Endometrial microvascular endothelial cells (primary cell): ENCODE data around the gene SHC3. TPM values are rescaled to one million over a fixed set of nuclear protein-coding genes. Genes with fewer than 3 reads are reported as not detected.

Source experiments
- in situ Hi-C: cut with HindIII; loops from 2 replicates; pipeline ENCODE4 v1.10.0; 2017; ENCODE audit warnings: low sequenced_read_pairs, low pct_unique_long_range_greater_than_20kb; ENCODE audit errors: inconsistent ontology term
- total RNA-seq: library from RNA; depleted of rRNA; stranded (reverse); fragments of >200 nt; gene quantifications from one replicate; pipeline ENCODE4 v1.2.3, GENCODE V29; 2015; ENCODE audit errors: inconsistent ontology term

SHC3 gene
- total RNA-seq, 1 donor from 2014 or later, result under 0.01 TPM

GRCh38 chr9:89120704-89121103 lies 57.9 kb downstream of the SHC3 start:
- in situ Hi-C loops, result no loop called here

DNA sequence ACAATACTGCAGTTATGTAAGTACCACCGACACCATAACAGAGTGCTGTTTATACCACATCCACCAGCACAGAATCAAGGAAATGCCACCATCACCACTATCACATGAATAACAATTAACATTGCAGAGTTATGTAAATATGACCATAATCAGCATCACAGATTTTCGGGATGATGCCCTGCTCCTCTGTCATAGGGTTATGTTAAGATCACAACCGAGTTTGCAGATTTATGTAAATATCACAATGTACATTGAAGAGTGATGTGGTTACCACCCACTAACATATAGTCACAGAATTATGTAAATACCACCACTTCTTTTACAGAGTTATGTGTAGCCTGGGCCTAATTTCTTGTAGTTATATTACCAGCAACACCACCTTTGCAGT lies 61.8 kb downstream of the SHC3 start:
- in situ Hi-C loops, result no loop called here

- in situ Hi-C loops, result no loop called here
Measured at GRCh38 chr9:89116064-89116804, 62.4 kb downstream of the SHC3 start.

GRCh38 chr9:89115426-89115825 lies 63.2 kb downstream of the SHC3 start:
- in situ Hi-C loops, result no loop called here

DNA sequence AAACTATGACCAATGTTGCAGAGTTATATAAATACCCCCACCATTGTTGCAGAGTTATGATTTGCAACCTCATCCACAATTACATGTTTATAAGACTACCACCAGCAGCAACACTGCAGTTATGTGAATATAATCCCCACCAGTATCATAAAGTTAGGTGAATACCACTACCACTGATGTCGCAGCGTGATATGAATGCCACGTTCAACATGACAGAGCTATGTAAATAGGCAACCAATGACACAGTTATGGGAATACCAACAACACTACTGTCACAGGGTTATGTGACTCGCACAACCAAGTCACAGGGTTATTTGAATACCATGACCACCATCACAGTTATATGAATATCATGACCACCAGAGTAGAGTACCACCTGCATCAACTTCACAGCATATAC lies 63.9 kb downstream of the SHC3 start:
- in situ Hi-C loops, result no loop called here

GRCh38 chr9:89113851-89114250 lies 64.8 kb downstream of the SHC3 start:
- in situ Hi-C loops, result no loop called here

- in situ Hi-C loops, result no loop called here
Measured at GRCh38 chr9:89112243-89112642, 66.4 kb downstream of the SHC3 start.

DNA sequence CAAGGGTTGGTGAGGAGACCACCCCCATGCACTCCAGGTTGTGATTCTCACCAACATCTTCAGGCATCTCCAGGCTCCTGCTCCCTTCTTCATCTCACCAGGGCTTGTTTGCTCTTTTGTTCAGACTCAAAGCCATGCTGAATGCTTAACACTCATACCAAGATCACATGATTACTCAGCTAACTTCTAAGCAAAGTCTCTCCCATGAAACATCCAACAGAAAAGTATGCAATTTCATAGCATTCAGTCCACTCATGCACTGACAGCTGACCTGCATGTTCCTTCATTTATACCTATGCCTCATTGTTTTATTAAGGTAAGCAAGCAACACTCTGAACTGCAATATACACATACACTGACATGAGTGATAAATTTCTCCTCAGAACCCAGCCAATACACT lies 69.0 kb downstream of the SHC3 start:
- in situ Hi-C loops, result no loop called here

GRCh38 chr9:89107406-89107805 lies 71.2 kb downstream of the SHC3 start:
- in situ Hi-C loops, result no loop called here

DNA sequence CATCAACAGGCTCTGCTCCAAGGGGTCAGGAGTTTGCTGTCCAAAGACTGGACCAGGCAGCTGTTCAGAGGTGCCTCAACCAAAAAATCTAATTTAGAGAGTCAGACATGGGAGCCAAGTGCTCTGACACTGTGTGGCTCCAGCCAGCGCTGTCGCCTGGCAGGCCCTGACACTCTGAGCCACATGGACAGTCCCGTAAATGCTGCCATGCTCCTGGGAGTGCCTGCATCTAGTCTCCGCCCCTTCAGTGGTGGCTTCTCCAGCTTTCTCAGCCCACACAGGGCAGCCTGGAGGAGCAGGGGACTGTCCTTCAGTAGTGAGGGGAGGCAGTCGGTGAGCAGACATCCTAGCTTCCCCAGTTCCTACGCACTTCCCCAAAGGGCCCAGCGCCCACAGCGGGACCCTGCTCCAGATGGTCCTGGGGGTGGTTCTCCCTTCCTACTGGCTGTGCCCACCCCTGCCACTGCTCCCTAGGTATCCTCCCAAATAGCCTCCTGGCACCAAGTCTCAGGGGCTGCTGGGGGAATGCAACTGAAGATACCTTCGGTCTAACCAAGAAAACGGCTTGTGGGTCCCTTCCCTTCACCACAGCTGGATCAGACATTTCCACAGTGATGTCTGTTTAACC lies 72.3 kb downstream of the SHC3 start:
- in situ Hi-C loops, result no loop called here

DNA sequence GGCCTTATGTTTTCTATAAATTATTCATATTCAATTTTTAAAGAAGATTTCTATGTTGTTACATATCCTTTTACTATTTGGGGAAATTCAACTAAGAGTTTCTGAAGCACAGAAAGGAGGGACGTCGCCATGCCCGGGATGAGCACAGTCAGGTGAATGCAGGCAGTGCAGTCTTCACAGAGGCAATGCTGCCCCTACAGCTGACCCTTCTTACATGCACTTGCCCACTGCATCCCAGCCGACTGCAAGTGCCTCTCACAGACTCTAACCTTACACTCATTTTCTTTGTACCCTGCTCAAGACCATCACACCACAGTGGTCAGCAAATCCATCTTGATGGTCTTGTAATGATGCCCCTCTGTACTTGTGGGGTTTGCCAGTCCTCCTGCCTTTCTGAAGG lies 73.8 kb downstream of the SHC3 start:
- in situ Hi-C loops, result no loop called here

- in situ Hi-C loops, result no loop called here
Measured at GRCh38 chr9:89097219-89097618, 81.4 kb downstream of the SHC3 start.

DNA sequence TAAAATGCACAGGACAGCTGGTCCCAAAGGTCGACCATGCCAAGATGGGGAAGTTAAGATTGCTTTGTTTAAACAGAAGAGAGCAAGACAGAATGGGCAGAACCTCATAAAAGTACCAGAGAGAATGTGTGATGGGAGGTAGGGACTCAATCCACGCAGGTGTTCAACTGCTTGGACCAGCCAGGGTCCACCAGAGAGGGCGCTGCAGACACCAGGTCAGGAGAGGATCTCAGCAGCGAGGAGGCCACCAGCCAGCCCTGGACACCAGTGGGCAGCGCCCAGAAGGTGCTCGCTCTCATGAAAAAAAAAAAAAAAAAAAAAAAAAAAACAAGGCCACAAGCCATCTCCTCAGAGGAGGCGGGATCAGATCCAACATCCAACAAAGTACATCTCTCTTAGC lies 81.8 kb downstream of the SHC3 start:
- in situ Hi-C loops, result no loop called here

- in situ Hi-C loops, result no loop called here
Measured at GRCh38 chr9:89095761-89096528, 82.7 kb downstream of the SHC3 start.

DNA sequence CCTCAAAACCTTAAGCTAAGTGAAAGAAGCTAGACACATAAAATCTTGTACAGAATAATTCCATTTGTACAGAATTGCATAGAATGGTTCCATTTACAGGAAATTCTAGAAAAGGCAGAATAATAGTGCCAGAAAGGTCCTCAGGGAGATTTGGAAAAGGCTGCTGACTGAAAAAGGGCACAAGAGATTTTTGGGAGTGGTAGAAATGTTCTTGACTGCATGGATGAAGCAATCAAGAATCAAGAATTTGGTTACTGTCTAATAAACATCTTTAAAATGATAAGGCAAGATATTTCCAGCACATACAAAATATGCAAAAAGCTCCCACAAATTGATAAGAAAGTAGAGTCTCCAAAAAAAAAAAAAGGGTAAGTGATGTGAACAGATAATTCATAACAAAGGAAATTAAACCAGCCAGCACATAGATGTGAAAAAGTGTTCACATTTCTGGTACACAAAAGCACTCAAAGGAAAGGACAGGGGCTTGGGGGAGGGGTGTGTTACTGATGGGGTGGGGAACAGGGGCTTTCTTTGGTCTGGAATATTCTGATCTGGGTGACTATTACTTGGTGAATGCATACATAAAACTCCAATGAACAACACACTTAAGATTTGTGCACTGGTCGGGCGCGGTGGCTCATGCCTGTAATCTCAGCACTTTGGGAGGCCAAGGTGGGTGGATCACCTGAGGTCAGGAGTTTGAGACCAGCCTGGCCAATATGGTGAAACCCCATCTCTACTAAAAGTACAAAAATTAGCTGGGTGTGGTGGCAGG lies 85.2 kb downstream of the SHC3 start:
- in situ Hi-C loops, result no loop called here

- in situ Hi-C loops, result no loop called here
Measured at GRCh38 chr9:89089176-89089575, 89.4 kb downstream of the SHC3 start.

DNA sequence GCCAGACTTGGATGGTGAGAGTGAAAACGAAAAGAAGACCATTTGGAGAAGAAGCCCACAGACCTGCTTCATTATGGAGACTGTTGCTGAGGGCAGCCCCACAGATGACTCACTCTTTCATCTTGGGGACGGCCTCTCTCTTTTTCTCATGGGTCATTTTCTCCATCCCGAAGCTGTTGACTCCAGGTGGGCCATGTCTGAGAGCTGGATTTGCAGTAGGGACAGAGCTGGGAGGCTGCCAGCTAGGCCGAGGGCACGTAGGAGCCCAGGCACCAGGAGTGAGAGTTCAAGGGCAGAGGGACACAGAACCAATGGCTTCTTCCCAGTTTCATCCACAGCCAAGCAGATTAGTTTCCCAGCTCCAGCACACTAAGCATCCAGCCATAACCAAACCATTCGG lies 95.0 kb downstream of the SHC3 start:
- in situ Hi-C loops, result no loop called here

DNA sequence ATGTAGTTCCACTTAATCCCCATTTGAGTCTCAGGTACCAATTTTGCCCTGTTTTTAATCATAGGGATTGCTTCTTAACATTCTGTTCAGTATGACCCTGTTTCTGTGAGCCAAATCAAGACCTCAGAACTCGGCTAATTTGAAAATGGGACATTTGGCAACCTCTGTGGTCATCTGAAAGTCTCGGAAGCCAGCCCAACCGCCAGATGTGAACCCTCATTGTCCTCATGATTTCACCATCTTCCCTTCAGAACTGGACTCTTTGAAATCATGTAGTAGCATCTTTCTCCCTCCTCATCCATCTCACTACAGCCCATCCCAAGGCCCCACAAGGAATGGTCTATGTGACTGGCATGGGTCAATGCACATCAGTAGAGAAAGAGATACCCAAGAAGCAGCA lies 98.4 kb downstream of the SHC3 start:
- in situ Hi-C loops, result no loop called here

GRCh38 chr9:89079391-89079790 lies 99.2 kb downstream of the SHC3 start:
- in situ Hi-C loops, result no loop called here
